Measurements from ENCODE around the gene AMPH. TPM values are rescaled to one million over a fixed set of nuclear protein-coding genes. Genes with fewer than 3 reads are reported as not detected.

Gene AMPH
- total RNA-seq, 3 donors from 2014 or later (not counting 1 experiment from before 2014, with no cell fraction given): 0.18 TPM; not detected in 2

GRCh38 chr7:38677981-38678697 is 47.0 kb upstream of the AMPH start:
- no peak for DNase-seq
- Mint-ChIP-seq H3K36me3 (no peaks in the 10 kb centered on the region), H3K4me3 (no peak overlapping the region), H3K9me3 (no peaks in the 10 kb centered on the region), H3K4me1 (no peaks in the 10 kb centered on the region), H3K27ac (no peak overlapping the region), H3K27me3 (ENCODE audit: low read depth in 2 of 2) (peaks cover 15 to 32% of the 10 kb centered on the region in 2 donors)
- TF ChIP-seq, protein P1, sequence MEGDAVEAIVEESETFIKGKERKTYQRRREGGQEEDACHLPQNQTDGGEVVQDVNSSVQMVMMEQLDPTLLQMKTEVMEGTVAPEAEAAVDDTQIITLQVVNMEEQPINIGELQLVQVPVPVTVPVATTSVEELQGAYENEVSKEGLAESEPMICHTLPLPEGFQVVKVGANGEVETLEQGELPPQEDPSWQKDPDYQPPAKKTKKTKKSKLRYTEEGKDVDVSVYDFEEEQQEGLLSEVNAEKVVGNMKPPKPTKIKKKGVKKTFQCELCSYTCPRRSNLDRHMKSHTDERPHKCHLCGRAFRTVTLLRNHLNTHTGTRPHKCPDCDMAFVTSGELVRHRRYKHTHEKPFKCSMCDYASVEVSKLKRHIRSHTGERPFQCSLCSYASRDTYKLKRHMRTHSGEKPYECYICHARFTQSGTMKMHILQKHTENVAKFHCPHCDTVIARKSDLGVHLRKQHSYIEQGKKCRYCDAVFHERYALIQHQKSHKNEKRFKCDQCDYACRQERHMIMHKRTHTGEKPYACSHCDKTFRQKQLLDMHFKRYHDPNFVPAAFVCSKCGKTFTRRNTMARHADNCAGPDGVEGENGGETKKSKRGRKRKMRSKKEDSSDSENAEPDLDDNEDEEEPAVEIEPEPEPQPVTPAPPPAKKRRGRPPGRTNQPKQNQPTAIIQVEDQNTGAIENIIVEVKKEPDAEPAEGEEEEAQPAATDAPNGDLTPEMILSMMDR (IDR thresholded peaks at IDR 0.05): no peak
- H3K36me3 ChIP-seq (ENCODE audit: control insufficient read depth, insufficient read depth, low read length): no peaks in the 10 kb centered on the region
- H3K4me1 ChIP-seq (ENCODE audit: control insufficient read depth, insufficient read depth, low read length): no peaks in the 10 kb centered on the region
- H3K4me3 ChIP-seq (ENCODE audit: low read length): no peak overlapping the region
- no peaks in the 10 kb centered on the region for H3K9me3 ChIP-seq (ENCODE audit: control insufficient read depth, insufficient read depth, low read length)
- ATAC-seq: no peak
- H3K27ac ChIP-seq (ENCODE audit: low read length): no peak overlapping the region
- no peaks in the 10 kb centered on the region for H3K27me3 ChIP-seq (ENCODE audit: control insufficient read depth, insufficient read depth, low read length)
- WGBS (ENCODE audit: insufficient coverage): 83% methylated on average over 3 of the region's 5 CpGs
- intact Hi-C loops (cut with micrococcal nuclease): no loop called here

DNA sequence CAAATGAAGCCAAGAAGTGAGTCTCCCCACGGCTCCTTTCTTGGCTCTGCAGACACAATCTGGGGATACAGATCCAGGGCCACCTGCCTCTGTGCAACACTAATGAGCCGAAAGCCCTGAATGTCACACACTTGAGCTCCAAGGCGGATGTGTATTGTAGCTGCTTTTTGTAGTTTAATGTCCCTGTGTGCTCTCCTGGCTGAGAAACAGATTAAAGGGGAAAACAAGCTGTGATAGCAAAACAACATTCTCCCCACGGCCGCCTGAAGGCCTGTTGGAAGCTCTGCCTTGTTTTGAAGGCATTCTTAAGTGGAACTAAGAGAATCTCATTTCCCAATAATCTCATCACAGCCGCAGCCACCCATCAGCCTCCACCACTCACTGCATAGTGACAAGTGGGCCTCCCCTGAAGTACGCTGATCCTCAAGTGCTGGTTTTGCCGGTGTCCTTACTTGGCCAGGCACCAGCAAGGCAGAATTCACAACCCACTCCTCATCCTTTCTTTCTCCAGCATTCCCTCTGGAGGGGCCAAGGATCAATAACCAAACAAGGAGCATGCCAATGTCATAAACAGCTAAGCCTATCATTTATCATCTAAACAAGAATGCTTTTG is 44.4 kb upstream of the AMPH start:
- Histone ChIP-seq H3K9me3 (ENCODE audit: control insufficient read depth, insufficient read depth, low read length) (no peaks in the 10 kb centered on the region), H3K4me1 (ENCODE audit: control insufficient read depth, insufficient read depth, low read length) (no peaks in the 10 kb centered on the region), H3K27ac (ENCODE audit: low read length) (no peak overlapping the region), H3K36me3 (ENCODE audit: control insufficient read depth, insufficient read depth, low read length) (no peaks in the 10 kb centered on the region), H3K27me3 (ENCODE audit: control insufficient read depth, insufficient read depth, low read length) (no peaks in the 10 kb centered on the region), H3K4me3 (ENCODE audit: low read length) (no peak overlapping the region)
- Mint-ChIP-seq H3K36me3 (no peaks in the 10 kb centered on the region), H3K27ac (no peak overlapping the region), H3K9me3 (no peaks in the 10 kb centered on the region), H3K27me3 (ENCODE audit: low read depth in 2 of 2) (peaks cover 22 to 23% of the 10 kb centered on the region in 2 donors), H3K4me3 (no peak overlapping the region), H3K4me1 (no peaks in the 10 kb centered on the region)
- no peak for ATAC-seq
- intact Hi-C loops (cut with micrococcal nuclease): no loop called here
- TF ChIP-seq, protein P1 (IDR thresholded peaks at IDR 0.05): no peak
- DNase-seq: no peak
- WGBS (ENCODE audit: insufficient coverage): 90% methylated on average over 8 of the region's 8 CpGs

- H3K4me1 Mint-ChIP-seq: no peaks in the 10 kb centered on the region
- 62% methylated on average over 1 of the region's 1 CpG for WGBS (ENCODE audit: insufficient coverage)
- TF ChIP-seq, protein P1 (IDR thresholded peaks at IDR 0.05): no peak
- intact Hi-C loops (cut with micrococcal nuclease): no loop called here
- no peaks in the 10 kb centered on the region for H3K9me3 Mint-ChIP-seq
- no peaks in the 10 kb centered on the region for H3K27me3 ChIP-seq (ENCODE audit: control insufficient read depth, insufficient read depth, low read length)
- no peak overlapping the region for H3K4me3 ChIP-seq (ENCODE audit: low read length)
- H3K27ac ChIP-seq (ENCODE audit: low read length): no peak overlapping the region
- no peaks in the 10 kb centered on the region for H3K9me3 ChIP-seq (ENCODE audit: control insufficient read depth, insufficient read depth, low read length)
- no peak overlapping the region for H3K4me3 Mint-ChIP-seq
- DNase-seq (no peak), ATAC-seq (no peak)
- H3K36me3 ChIP-seq (ENCODE audit: control insufficient read depth, insufficient read depth, low read length): no peaks in the 10 kb centered on the region
- H3K4me1 ChIP-seq (ENCODE audit: control insufficient read depth, insufficient read depth, low read length): no peaks in the 10 kb centered on the region
- H3K36me3 Mint-ChIP-seq: no peaks in the 10 kb centered on the region
- no peak overlapping the region for H3K27ac Mint-ChIP-seq
- peaks cover 18 to 22% of the 10 kb centered on the region in 2 donors for H3K27me3 Mint-ChIP-seq (ENCODE audit: low read depth in 2 of 2)
Observed at GRCh38 chr7:38674513-38674912, 43.3 kb upstream of the AMPH start.

All from natural killer cell (primary cell).